ENCODE results near the gene SLC9A6.
"Not testable (repeated sequence)": the region's sequence is repeated elsewhere in the genome, so short reads cannot be mapped to it uniquely, and the experiment has no call there.

The SLC9A6 gene

GRCh38 chrX:136029766-136030165 is 44.5 kb downstream of the SLC9A6 start:
- DNase-seq (ENCODE audit: low spot score): no peak

- DNase-seq (ENCODE audit: low spot score): no peak
Observed at GRCh38 chrX:136030303-136031191, 45.3 kb downstream of the SLC9A6 start.

- DNase-seq (ENCODE audit: low spot score): no peak
Observed at GRCh38 chrX:136031626-136032025, 46.4 kb downstream of the SLC9A6 start.

GRCh38 chrX:136032370-136032769 is 47.1 kb downstream of the SLC9A6 start:
- no peak for DNase-seq (ENCODE audit: low spot score)

GRCh38 chrX:136034668-136035067 is 49.4 kb downstream of the SLC9A6 start:
- DNase-seq (ENCODE audit: low spot score): no peak

- DNase-seq (ENCODE audit: low spot score): no peak
Observed at GRCh38 chrX:136035663-136036062, 50.4 kb downstream of the SLC9A6 start.

GRCh38 chrX:136039485-136039884 is 54.2 kb downstream of the SLC9A6 start:
- no peak for DNase-seq (ENCODE audit: low spot score)

GRCh38 chrX:136039968-136040367 is 54.7 kb downstream of the SLC9A6 start:
- DNase-seq (ENCODE audit: low spot score): no peak

GRCh38 chrX:136041254-136041812 is 56.1 kb downstream of the SLC9A6 start:
- no peak for DNase-seq (ENCODE audit: low spot score)

- DNase-seq (ENCODE audit: low spot score): no peak
Observed at GRCh38 chrX:136045008-136045407, 59.8 kb downstream of the SLC9A6 start.

GRCh38 chrX:136046295-136047015 is 61.2 kb downstream of the SLC9A6 start:
- no peak for DNase-seq (ENCODE audit: low spot score)

GRCh38 chrX:136047016-136047642 is 61.9 kb downstream of the SLC9A6 start:
- no peak for DNase-seq (ENCODE audit: low spot score)

- no peak for DNase-seq (ENCODE audit: low spot score)
Observed at GRCh38 chrX:136047969-136048368, 62.7 kb downstream of the SLC9A6 start.

GRCh38 chrX:136048446-136048845 is 63.2 kb downstream of the SLC9A6 start:
- no peak for DNase-seq (ENCODE audit: low spot score)

- no peak for DNase-seq (ENCODE audit: low spot score)
Observed at GRCh38 chrX:136049608-136050007, 64.4 kb downstream of the SLC9A6 start.

- DNase-seq (ENCODE audit: low spot score): not testable (repeated sequence)
Observed at GRCh38 chrX:136050875-136051274, 65.6 kb downstream of the SLC9A6 start.

- no peak for DNase-seq (ENCODE audit: low spot score)
Observed at GRCh38 chrX:136051611-136052010, 66.4 kb downstream of the SLC9A6 start.

- no peak for DNase-seq (ENCODE audit: low spot score)
Observed at GRCh38 chrX:136055651-136056221, 70.5 kb downstream of the SLC9A6 start.

GRCh38 chrX:136057567-136057966 is 72.3 kb downstream of the SLC9A6 start:
- no peak for DNase-seq (ENCODE audit: low spot score)

- no peak for DNase-seq (ENCODE audit: low spot score)
Observed at GRCh38 chrX:136059350-136059749, 74.1 kb downstream of the SLC9A6 start.

- DNase-seq (ENCODE audit: low spot score): no peak
Observed at GRCh38 chrX:136061286-136061685, 76.1 kb downstream of the SLC9A6 start.

- no peak for DNase-seq (ENCODE audit: low spot score)
Observed at GRCh38 chrX:136061696-136062095, 76.5 kb downstream of the SLC9A6 start.

Data from NAMALWA (cell line).